Measurements from ENCODE around the gene TXNDC5.

DNA sequence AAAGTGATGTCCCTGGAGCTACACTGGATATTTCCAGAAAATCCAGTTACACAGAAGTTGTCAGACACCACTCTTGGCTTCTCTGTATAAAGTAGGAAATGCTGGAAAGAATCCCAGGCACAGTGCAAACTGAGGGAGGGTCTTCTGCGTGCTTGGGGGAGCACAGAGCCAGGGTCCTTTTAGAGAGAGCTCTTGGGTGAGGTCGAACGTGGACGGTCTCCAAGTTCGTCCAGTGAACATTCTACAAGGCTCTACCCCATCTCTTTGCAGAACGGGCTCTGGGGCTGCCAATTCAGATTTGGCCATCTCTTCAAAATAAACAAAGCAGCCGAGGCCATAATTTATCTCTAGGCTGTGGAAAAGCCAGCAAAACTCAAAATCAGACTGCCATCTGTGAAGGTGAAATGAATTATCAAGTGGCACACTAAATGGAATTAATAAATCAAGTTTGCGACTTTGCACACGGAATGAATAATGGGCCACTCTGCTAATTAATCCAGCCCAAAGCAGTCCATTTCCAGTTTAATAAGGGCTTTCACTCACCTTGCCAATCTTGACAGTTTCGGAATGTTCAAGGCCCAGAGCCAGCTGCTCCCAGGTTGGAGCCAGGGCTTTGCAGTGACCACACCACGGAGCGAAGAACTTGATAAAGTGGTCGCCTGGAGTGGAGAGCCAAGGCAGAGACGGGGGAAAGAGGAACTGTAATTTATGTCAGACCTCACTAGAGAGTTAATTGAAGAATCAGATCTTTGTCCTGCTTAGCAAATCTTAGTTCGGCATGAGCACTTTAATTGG lies 19.3 kb downstream of the TXNDC5 start:
- TF ChIP-seq, protein P1, sequence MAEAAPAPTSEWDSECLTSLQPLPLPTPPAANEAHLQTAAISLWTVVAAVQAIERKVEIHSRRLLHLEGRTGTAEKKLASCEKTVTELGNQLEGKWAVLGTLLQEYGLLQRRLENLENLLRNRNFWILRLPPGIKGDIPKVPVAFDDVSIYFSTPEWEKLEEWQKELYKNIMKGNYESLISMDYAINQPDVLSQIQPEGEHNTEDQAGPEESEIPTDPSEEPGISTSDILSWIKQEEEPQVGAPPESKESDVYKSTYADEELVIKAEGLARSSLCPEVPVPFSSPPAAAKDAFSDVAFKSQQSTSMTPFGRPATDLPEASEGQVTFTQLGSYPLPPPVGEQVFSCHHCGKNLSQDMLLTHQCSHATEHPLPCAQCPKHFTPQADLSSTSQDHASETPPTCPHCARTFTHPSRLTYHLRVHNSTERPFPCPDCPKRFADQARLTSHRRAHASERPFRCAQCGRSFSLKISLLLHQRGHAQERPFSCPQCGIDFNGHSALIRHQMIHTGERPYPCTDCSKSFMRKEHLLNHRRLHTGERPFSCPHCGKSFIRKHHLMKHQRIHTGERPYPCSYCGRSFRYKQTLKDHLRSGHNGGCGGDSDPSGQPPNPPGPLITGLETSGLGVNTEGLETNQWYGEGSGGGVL (tag by site-specific recombination; IDR thresholded peaks at IDR 0.05), result no peak
- TF ChIP-seq, protein P2, sequence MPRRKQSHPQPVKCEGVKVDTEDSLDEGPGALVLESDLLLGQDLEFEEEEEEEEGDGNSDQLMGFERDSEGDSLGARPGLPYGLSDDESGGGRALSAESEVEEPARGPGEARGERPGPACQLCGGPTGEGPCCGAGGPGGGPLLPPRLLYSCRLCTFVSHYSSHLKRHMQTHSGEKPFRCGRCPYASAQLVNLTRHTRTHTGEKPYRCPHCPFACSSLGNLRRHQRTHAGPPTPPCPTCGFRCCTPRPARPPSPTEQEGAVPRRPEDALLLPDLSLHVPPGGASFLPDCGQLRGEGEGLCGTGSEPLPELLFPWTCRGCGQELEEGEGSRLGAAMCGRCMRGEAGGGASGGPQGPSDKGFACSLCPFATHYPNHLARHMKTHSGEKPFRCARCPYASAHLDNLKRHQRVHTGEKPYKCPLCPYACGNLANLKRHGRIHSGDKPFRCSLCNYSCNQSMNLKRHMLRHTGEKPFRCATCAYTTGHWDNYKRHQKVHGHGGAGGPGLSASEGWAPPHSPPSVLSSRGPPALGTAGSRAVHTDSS (tag by site-specific recombination; IDR thresholded peaks at IDR 0.05), result no peak
- TF ChIP-seq ZNF221 (tag by site-specific recombination; IDR thresholded peaks at IDR 0.05; ENCODE audit: borderline replicate concordance) (no peak), ZNF571 (tag by site-specific recombination; IDR thresholded peaks at IDR 0.05) (no peak), REPIN1 (tag by site-specific recombination; IDR thresholded peaks at IDR 0.05; ENCODE audit: low read depth) (no peak), ZNF302 (tag by site-specific recombination; IDR thresholded peaks at IDR 0.05; ENCODE audit: low read depth) (no peak), GLIS2 (tag by site-specific recombination; IDR thresholded peaks at IDR 0.05) (no peak), ZNF596 (tag by site-specific recombination; IDR thresholded peaks at IDR 0.05) (no peak), GLI2 (tag by site-specific recombination; IDR thresholded peaks at IDR 0.05; ENCODE audit: borderline replicate concordance, low read depth) (no peak), ZFP37 (tag by site-specific recombination; IDR thresholded peaks at IDR 0.05) (no peak)
- TF ChIP-seq, protein P3, sequence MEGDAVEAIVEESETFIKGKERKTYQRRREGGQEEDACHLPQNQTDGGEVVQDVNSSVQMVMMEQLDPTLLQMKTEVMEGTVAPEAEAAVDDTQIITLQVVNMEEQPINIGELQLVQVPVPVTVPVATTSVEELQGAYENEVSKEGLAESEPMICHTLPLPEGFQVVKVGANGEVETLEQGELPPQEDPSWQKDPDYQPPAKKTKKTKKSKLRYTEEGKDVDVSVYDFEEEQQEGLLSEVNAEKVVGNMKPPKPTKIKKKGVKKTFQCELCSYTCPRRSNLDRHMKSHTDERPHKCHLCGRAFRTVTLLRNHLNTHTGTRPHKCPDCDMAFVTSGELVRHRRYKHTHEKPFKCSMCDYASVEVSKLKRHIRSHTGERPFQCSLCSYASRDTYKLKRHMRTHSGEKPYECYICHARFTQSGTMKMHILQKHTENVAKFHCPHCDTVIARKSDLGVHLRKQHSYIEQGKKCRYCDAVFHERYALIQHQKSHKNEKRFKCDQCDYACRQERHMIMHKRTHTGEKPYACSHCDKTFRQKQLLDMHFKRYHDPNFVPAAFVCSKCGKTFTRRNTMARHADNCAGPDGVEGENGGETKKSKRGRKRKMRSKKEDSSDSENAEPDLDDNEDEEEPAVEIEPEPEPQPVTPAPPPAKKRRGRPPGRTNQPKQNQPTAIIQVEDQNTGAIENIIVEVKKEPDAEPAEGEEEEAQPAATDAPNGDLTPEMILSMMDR (tag by site-specific recombination; IDR thresholded peaks at IDR 0.05), result no peak
- TF ChIP-seq, protein P4, sequence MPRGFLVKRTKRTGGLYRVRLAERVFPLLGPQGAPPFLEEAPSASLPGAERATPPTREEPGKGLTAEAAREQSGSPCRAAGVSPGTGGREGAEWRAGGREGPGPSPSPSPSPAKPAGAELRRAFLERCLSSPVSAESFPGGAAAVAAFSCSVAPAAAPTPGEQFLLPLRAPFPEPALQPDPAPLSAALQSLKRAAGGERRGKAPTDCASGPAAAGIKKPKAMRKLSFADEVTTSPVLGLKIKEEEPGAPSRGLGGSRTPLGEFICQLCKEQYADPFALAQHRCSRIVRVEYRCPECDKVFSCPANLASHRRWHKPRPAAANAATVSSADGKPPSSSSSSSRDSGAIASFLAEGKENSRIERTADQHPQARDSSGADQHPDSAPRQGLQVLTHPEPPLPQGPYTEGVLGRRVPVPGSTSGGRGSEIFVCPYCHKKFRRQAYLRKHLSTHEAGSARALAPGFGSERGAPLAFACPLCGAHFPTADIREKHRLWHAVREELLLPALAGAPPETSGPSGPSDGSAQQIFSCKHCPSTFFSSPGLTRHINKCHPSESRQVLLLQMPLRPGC (tag by site-specific recombination; IDR thresholded peaks at IDR 0.05), result no peak

All from HEK293 (cell line).